Measurements from ENCODE around the gene HOXD13.
A peak's percentile ranks its signal among the peaks of the same experiment; 100 is the strongest.

The HOXD13 gene

DNA sequence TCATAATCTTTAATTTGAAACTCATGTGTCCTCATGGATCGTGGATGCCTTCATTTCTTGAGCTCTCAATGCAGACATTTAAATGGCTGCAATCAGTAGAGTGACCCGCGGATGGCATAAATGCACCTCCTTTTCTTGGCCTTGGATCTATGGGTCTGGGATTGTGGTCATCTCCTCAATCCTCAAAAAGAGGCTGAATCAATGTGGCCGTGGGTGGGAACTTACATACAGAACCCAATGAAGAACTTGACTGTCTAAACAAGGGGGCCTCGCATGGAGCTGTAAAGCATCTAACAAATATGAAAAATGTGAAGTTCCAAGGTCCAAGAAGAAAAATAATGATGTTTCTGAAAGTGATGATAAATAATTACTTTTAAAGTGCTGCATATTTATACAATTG is 2.9 kb downstream of the HOXD13 start:
- DNase-seq: no peak

DNA sequence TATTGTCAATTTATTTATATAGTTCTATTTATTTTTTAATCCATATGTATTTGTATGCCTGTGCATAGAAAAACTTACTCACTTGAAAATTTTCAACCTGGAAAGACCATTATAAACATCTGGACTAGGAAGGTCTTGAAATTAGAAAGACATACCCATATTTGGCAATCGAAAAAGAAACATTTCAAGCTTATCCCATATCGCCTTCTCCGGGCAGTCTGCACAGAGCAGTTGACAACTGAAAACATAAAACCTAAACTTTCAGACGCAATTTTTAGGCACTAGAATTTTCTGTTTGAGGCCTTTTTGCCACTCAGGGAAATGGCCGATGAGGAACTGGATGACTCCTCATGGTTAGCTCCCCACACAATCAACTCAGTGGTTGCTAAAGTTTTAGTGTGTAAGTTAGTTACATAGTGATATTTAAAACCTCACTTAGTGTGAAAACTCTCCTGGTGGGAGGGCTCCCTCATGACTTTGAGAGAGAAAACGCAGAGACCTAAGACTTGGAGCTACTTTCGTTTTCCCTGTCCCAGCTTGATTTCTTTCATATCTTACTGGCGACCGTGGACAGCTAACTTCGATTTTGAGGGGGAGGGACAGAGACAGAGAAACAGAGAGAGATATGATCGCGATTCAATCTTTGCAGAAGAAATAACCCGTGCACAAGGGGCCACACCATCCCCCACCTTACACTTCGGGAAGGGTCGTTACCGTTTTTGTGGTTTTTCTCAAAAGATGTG is 3.9 kb downstream of the HOXD13 start:
- no peak for DNase-seq

DNA sequence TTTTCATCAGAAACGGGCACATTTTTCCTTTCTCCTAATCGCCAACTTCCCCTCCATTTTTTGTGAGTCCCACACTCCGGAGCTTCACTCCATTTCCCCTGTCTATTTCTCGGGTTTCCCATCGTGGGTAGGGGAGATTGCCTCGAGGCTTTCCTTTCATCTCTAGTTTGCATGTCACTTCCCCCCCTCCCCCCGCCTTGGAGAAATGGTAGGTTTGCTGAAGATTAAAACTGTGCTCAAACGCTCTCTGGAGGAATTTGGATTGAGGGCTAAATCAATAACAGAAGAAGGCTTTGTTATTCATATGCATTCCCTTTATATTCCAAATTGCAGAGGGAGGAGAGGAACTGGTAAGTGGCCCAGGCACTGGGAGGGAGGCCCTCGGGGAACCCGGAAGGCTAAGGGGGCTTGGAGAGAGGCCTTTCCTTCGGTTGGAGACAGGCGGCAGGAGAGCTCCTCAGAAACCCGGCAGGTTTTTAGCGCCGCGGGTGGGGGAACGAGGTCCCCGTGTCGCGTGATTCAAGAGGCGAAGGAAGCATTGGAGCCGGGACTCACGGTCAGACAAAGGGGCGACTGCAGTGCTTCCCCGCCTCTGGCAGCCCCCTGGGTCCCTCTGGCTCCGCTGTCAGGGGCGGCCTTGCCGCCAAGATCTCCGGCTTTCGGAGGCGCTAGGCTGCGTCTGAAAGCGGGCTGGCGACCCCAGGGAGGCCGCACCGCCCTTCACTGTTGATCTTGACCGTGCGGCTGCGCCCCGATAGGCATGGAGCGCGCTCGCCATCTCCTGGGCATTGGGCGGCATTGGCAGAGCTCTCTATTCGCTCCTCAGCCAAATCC is 4.7 kb downstream of the HOXD13 start:
- DNase-seq: peak; percentile 52

DNA sequence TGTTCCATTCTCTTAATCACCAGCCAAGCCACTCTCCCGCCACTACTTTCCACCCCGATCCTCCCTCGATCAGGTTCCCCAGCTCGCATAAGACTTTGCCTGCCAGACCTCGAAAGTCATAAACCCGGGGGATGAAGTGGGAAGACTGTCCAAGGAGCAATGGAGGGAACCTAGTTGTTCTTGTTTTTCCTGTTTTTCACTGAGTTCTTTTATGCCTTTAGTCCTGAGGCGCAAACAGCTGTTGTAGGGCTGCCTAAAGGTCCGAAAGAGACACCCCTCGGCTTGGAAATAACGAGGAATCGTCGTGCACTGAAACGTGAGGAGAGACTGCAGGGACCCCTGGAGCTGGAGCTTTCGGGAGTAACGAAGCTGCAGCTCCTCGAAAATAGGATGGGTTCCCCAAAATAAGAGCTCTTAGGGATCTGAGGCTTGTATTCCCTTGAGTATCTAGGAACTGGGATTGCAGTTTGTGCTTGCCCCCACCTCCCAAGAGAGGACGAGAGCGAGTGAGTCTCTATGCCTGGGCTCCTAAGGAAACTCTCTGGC is 5.4 kb downstream of the HOXD13 start:
- DNase-seq: no peak

- no peak for DNase-seq
These were observed 6.0 kb downstream of the HOXD13 start for GRCh38 chr2:176098366-176099158.

DNA sequence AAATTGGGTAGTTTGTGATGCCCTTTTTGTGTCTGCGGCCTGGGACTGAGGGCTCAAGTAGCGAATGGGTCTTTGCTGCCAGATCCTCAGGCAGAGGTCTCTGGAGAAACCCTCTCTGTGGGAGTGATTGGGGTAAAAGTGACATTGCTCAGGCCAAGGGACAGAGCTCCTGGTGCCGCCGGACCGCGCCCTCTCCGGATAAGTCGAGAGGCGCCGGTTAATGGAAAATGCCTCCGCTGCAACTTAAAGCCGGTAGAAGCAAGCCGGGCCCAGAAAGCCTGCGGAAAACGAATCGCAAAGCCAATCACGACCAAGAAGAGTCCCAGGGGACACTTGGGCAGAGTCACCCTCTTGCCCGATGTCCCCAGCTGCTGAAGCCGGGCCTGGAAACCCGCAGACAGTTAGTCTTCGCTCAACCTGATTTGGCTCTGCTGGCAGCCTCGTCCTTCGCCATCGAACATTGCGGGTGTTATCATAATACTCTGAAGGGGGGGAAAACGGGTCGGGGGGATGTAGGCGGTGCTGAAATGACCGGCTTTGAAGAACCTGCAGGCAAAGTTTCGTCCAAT is 6.7 kb downstream of the HOXD13 start:
- DNase-seq: no peak

GRCh38 chr2:176099728-176100546 is 7.4 kb downstream of the HOXD13 start, which contains the start of gene HOXD12:
HOXD12 (plus strand) TSS chr2:176099795; CDS start chr2:176099802, 7 bp downstream.
- no peak for DNase-seq

GRCh38 chr2:176100547-176101140 is 8.1 kb downstream of the HOXD13 start:
- DNase-seq: no peak

DNA sequence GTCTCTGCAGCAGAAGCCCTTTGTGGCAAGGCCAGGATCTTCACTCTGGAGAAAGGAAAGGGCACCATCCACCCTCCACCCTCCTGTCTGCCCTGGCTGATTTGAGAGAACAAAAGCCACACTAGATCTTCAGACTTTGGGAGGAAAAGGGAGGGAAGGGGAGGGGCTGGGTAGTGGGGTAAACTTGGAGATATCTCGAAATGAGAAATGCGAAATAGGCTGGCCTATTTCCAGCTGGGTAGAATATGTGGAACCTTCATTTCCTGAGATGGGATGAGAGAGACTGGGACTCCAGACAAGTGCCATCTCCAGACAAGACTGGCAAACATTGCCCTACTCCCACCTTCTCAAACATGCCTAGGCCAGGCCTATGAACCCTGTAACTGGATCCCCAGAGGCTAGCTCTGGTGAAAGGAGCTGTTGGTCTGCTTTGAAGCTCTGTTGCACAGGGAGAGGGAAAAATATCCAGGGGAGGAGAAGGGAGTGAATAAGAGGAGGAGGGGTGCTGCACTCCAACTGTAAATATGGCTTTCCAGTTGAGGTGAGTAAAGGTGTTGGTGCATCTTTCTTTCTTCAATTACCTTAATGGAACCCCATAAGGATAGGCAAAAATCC is 8.8 kb downstream of the HOXD13 start:
- DNase-seq: no peak

GRCh38 chr2:176101842-176102241 is 9.3 kb downstream of the HOXD13 start:
- no peak for DNase-seq

DNA sequence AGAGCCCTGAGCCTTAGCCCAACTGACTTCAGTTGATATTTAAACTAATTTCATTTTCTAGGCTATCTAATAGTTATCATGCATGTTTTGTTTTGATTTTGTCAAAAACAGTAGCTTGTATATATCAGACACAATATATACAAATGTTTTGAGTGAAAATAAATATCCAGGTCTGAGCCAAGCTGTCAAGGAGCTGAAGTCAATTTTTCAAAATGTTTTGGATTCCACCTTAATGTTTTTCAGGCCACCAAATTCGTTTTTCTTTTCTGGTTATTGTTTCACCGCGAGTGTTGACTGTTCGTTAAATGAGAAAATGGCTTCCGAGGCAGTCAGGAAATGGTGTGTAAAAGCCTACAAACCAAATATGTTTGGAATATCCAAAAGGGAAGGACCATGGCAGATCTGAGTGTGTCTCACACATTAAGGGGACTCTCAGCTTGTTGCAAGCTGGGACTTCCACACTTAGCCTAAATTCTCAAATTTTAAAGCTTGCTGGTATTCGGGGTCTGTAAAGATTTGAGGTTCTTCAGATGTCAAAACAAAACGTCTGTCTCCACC is 9.9 kb downstream of the HOXD13 start:
- no peak for DNase-seq

GRCh38 chr2:176103194-176103593 is 10.7 kb downstream of the HOXD13 start:
- DNase-seq: no peak

DNA sequence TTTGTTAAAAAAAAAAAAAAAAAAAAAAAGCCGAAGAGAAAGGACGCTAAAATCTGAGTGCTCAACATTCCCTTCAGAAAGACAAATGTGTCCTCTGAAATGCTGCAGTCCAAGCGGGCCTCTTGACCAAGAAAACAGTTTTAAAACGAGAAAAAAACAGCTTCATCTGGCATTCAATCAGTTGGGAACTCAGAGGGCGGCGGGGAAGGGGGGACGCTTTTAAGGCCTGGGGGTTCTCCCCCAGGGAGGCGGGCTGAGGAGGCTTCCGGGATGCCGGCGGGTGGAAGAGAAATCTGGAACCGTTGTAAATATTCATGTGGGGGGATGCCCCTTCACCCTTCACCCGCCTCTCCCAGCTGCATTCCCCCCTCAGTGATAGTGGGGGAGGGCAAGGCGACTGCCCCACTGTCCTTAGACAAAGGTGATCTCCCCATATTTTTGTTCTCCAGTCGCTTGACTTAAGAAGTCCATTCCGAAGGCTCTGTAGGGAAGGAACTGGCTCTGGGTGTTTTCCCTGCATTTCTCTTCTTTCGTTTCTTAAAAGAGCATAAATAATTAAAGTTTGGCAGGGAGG is 11.3 kb downstream of the HOXD13 start:
- DNase-seq: no peak

DNA sequence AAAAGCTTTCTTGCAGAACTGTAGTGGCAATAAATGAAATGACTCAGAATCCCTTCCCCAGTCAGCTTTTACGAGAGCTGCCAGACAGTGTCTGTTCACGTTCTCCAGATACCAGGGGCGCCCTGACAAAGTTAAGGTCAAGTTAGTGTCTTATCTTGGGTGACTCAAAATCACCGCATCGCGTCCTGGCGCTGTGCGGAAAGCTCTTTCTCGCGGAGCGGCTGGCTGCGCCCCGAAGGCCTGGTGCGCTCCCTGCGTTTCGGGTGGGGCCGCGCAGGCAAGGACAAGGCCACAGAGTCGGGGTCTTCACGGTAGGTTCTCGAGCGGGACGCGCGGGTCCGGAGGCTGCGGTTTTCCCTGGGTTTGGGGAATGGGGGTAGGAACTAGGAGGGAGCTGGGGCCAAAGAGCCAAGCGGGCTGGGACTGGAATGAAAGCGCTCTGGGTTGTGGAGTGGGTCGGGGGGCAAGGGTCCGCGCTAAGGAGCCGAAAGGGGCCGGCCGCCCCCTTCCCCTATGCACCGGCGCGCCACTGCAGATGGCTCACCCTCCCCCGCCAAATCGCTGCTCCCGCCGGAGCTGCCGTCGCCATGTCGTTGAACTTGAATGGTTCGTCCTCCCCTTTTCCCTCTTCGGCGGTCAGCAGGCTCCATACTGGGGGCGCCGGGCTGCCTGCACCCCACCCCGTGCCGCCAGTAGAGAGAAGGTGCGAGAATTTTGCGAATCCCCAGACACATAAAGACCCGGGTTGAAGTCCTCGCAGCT is 12.0 kb downstream of the HOXD13 start:
- no peak for DNase-seq

DNA sequence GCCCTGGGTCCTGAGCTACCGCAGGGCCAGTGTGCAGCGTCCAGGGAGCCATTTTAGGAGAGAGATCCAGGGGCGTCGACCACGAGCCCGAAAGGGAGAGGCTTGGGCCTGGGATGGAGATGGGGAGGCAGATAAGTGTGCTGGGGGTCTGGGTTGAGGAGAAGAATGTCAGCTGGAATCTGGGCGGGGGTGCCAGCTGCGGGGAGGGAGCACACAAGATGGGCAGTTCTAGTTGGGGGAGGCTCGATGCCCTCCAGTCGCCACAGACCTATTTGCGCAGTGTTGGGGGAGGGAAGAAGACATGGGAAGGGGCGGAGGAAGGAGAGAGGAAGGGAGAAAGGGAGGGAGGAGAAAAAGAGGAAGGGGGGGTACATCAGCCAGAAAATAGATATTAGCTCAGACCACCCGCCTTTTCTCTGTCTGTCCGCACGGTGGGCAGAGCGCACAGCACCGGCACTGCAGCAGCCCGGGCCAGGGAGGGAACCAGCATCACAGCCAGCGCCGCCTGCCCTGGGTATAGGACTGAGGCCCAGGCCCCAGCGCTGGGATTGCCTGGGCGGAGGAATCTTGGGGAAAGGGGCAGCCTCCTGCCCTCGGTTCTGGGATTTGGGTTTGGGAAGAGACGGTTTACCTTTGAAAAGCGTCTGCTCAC is 12.7 kb downstream of the HOXD13 start:
- no peak for DNase-seq

GRCh38 chr2:176105730-176106580 is 13.4 kb downstream of the HOXD13 start:
- DNase-seq: no peak

GRCh38 chr2:176106581-176107539 is 14.3 kb downstream of the HOXD13 start, which contains the start of gene HOXD11:
HOXD11 (plus strand) TSS chr2:176107280; CDS start chr2:176107356, 76 bp downstream.
- no peak for DNase-seq
